ENCODE results near the gene FIS1. TPM values are rescaled to one million over a fixed set of nuclear protein-coding genes. Genes with fewer than 3 reads are reported as not detected.

The FIS1 gene
- total RNA-seq, 1 experiment from 2014 or later = 114 TPM

GRCh38 chr7:101195884-101196283, 49.0 kb downstream of the FIS1 start:
- Histone ChIP-seq H3K4me2 (ENCODE audit: low read length) (no peak overlapping the region), H3K27me3 (ENCODE audit: insufficient read depth, low read length) (no peaks in the 10 kb centered on the region), H4K20me1 (ENCODE audit: insufficient read depth) (no peaks in the 10 kb centered on the region), H3K9ac (ENCODE audit: low read length) (no peak overlapping the region), H3K4me3 (replicated peaks in 1 of 2; ENCODE audit: low read depth in 1 of 2, low read length in 2 of 2) (no peak overlapping the region), H3K4me1 (ENCODE audit: control insufficient read depth in 1 of 2, insufficient read depth in 2 of 2, low read length in 2 of 2) (peaks cover 2 to 11% of the 10 kb centered on the region in 2 experiments; a peak in 3 of 4 replicates), H2AFZ (ENCODE audit: low read depth, low read length, poor library complexity, severe bottlenecking) (no peak overlapping the region), H3K36me3 (ENCODE audit: control insufficient read depth in 1 of 2, insufficient read depth in 2 of 2, low read length in 2 of 2) (no peaks in the 10 kb centered on the region), H3K9me2 (ENCODE audit: insufficient read depth) (no peaks in the 10 kb centered on the region), H3K27ac (ENCODE audit: low read depth, low read length) (no peak overlapping the region), H3K79me2 (ENCODE audit: insufficient read depth, low read length) (no peaks in the 10 kb centered on the region), H3K9me3 (ENCODE audit: control insufficient read depth in 1 of 2, insufficient read depth in 1 of 2, low read depth in 1 of 2, low read length in 2 of 2) (no peaks in the 10 kb centered on the region)
- ChIA-PET CTCF (interaction anchor here (2.5 kb wide), 1 partner anchor 52 kb away, joined by 9 read pairs; no protein-coding TSS in a partner anchor), RAD21 (ENCODE audit: low non-redundant PET in 1 of 2, low total read pairs in 2 of 2, uncharacterized antibody in 2 of 2, unreplicated experiment in 2 of 2) (no interaction called here), POLR2A (no interaction called here)
- intact Hi-C loops (cut with micrococcal nuclease) = loop anchor here (10.0 kb wide), 1 partner anchor 231 kb away; the partner anchor contains the start of gene MUC12
- no TSS peak for BruUV-seq (replicated peaks)
- TF ChIP-seq POLR2AphosphoS5 (IDR thresholded peaks at IDR 0.05; ENCODE audit: low read depth, low read length) (no peak), MAX (IDR thresholded peaks at IDR 0.05) (no peak), EZH2 (IDR thresholded peaks at IDR 0.05) (no peak), SIN3A (IDR thresholded peaks at IDR 0.05; ENCODE audit: low read depth) (no peak), JUND (IDR thresholded peaks at IDR 0.05) (no peak), SRF (IDR thresholded peaks at IDR 0.05; ENCODE audit: low read depth) (no peak), YY1 (IDR thresholded peaks at IDR 0.05; ENCODE audit: extremely low read depth, insufficient replicate concordance, low read depth, low read length) (no peak), TCF7L2 (IDR thresholded peaks at IDR 0.05; ENCODE audit: borderline replicate concordance, extremely low read depth, insufficient read depth, insufficient read length) (no peak), POLR2A (IDR thresholded peaks at IDR 0.05; ENCODE audit: borderline replicate concordance, extremely low read depth, insufficient read depth, insufficient read length) (no peak), EZH2phosphoT487 (IDR thresholded peaks at IDR 0.05; ENCODE audit: borderline replicate concordance) (no peak), EGR1 (IDR thresholded peaks at IDR 0.05; ENCODE audit: low read depth) (no peak), ZFX (IDR thresholded peaks at IDR 0.05) (no peak), SP1 (IDR thresholded peaks at IDR 0.05; ENCODE audit: low read depth) (no peak), CEBPB (IDR thresholded peaks at IDR 0.05; ENCODE audit: low read depth) (no peak), FOSL1 (IDR thresholded peaks at IDR 0.05; ENCODE audit: low read depth) (no peak), ELF1 (IDR thresholded peaks at IDR 0.05; ENCODE audit: borderline replicate concordance, low read depth) (no peak)
- TF ChIP-seq, protein P1, sequence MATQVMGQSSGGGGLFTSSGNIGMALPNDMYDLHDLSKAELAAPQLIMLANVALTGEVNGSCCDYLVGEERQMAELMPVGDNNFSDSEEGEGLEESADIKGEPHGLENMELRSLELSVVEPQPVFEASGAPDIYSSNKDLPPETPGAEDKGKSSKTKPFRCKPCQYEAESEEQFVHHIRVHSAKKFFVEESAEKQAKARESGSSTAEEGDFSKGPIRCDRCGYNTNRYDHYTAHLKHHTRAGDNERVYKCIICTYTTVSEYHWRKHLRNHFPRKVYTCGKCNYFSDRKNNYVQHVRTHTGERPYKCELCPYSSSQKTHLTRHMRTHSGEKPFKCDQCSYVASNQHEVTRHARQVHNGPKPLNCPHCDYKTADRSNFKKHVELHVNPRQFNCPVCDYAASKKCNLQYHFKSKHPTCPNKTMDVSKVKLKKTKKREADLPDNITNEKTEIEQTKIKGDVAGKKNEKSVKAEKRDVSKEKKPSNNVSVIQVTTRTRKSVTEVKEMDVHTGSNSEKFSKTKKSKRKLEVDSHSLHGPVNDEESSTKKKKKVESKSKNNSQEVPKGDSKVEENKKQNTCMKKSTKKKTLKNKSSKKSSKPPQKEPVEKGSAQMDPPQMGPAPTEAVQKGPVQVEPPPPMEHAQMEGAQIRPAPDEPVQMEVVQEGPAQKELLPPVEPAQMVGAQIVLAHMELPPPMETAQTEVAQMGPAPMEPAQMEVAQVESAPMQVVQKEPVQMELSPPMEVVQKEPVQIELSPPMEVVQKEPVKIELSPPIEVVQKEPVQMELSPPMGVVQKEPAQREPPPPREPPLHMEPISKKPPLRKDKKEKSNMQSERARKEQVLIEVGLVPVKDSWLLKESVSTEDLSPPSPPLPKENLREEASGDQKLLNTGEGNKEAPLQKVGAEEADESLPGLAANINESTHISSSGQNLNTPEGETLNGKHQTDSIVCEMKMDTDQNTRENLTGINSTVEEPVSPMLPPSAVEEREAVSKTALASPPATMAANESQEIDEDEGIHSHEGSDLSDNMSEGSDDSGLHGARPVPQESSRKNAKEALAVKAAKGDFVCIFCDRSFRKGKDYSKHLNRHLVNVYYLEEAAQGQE (IDR thresholded peaks at IDR 0.05; ENCODE audit: low read depth) = no peak
- TF ChIP-seq, protein P2, sequence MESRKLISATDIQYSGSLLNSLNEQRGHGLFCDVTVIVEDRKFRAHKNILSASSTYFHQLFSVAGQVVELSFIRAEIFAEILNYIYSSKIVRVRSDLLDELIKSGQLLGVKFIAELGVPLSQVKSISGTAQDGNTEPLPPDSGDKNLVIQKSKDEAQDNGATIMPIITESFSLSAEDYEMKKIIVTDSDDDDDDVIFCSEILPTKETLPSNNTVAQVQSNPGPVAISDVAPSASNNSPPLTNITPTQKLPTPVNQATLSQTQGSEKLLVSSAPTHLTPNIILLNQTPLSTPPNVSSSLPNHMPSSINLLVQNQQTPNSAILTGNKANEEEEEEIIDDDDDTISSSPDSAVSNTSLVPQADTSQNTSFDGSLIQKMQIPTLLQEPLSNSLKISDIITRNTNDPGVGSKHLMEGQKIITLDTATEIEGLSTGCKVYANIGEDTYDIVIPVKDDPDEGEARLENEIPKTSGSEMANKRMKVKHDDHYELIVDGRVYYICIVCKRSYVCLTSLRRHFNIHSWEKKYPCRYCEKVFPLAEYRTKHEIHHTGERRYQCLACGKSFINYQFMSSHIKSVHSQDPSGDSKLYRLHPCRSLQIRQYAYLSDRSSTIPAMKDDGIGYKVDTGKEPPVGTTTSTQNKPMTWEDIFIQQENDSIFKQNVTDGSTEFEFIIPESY (IDR thresholded peaks at IDR 0.05; ENCODE audit: extremely low read depth, insufficient replicate concordance, low read length) = no peak
- TF ChIP-seq, protein P3, sequence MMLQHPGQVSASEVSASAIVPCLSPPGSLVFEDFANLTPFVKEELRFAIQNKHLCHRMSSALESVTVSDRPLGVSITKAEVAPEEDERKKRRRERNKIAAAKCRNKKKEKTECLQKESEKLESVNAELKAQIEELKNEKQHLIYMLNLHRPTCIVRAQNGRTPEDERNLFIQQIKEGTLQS (IDR thresholded peaks at IDR 0.05) = no peak
- TF ChIP-seq, protein P4, sequence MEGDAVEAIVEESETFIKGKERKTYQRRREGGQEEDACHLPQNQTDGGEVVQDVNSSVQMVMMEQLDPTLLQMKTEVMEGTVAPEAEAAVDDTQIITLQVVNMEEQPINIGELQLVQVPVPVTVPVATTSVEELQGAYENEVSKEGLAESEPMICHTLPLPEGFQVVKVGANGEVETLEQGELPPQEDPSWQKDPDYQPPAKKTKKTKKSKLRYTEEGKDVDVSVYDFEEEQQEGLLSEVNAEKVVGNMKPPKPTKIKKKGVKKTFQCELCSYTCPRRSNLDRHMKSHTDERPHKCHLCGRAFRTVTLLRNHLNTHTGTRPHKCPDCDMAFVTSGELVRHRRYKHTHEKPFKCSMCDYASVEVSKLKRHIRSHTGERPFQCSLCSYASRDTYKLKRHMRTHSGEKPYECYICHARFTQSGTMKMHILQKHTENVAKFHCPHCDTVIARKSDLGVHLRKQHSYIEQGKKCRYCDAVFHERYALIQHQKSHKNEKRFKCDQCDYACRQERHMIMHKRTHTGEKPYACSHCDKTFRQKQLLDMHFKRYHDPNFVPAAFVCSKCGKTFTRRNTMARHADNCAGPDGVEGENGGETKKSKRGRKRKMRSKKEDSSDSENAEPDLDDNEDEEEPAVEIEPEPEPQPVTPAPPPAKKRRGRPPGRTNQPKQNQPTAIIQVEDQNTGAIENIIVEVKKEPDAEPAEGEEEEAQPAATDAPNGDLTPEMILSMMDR (IDR thresholded peaks at IDR 0.05 in 2 of 3, conservative IDR thresholded peaks at IDR 0.05 in 1 of 3; ENCODE audit: borderline replicate concordance in 1 of 3, insufficient read depth in 1 of 3, low read depth in 2 of 3, low read length in 2 of 3) = no peak
- DNase-seq (ENCODE audit: low read depth, low spot score) (no peak), ATAC-seq (no peak)
